Spinal cord (tissue), 10 donors: ENCODE data around the gene CCDC28B. TPM values are rescaled to one million over a fixed set of nuclear protein-coding genes. Genes with fewer than 3 reads are reported as not detected.

ENCODE experiments used
- DNase-seq, 6 donors: peaks; one replicate each; pipeline versions ENCODE4 v3.0.0 to v3.0.0-alpha.2; 2013 to 2015; ENCODE audit warnings: low spot score in 6 of 6, low read depth in 4 of 6
- H3K27ac ChIP-seq: one replicate; pipeline ENCODE4 v1.5.1; 2013; ENCODE audit warnings: low read depth, low read length, control low read depth
- H3K27me3 ChIP-seq: one replicate; pipeline ENCODE4 v1.6.1; 2013; ENCODE audit warnings: low read length; ENCODE audit not compliant: control insufficient read depth, insufficient read depth
- H3K36me3 ChIP-seq: one replicate; pipeline ENCODE4 v1.6.1; 2013; ENCODE audit warnings: low read length; ENCODE audit not compliant: control insufficient read depth, insufficient read depth
- H3K4me1 ChIP-seq: one replicate; pipeline ENCODE4 v1.6.1; 2013; ENCODE audit warnings: low read length; ENCODE audit not compliant: control insufficient read depth, insufficient read depth
- H3K4me3 ChIP-seq: one replicate; pipeline ENCODE4 v1.5.1; 2013; ENCODE audit warnings: low read depth, low read length, control low read depth
- H3K9me3 ChIP-seq: one replicate; pipeline ENCODE4 v1.6.1; 2013; ENCODE audit warnings: low read length; ENCODE audit not compliant: control insufficient read depth, insufficient read depth
- WGBS: methylation state at CpG from one replicate; pipeline ENCODE4 v1.1.5; 2013; ENCODE audit warnings: missing lambda C conversion rate; ENCODE audit not compliant: insufficient coverage; 5-methylcytosine and 5-hydroxymethylcytosine counted together
- polyA plus RNA-seq, 2 donors: library from polyadenylated mRNA; unstranded; fragments of 120-200 nt; gene quantifications; one replicate each; pipeline ENCODE4 v1.2.1, GENCODE V29; 2013; ENCODE audit not compliant: insufficient read length in 2 of 2
- total RNA-seq, 2 donors: library from RNA; depleted of rRNA in 1 of 2; stranded (reverse); fragments of 120-200 nt in 1 of 2; fragments of >200 nt in 1 of 2; gene quantifications; one replicate each; pipeline versions ENCODE4 v1.2.3 to v1.2.4, GENCODE V29; 2013 to 2014
- donor health status: healthy.

Gene CCDC28B
- total and polyA plus RNA-seq, 4 donors = 23.6 to 82.2 (median 67.8) TPM

GRCh38 chr1:32247983-32248889 lies 47.8 kb downstream of the CCDC28B start:
- no peaks in the 10 kb centered on the region for H3K36me3 ChIP-seq
- 5% methylated on average over 22 of the region's 31 CpGs for WGBS
- no peaks in the 10 kb centered on the region for H3K27me3 ChIP-seq
- H3K4me3 ChIP-seq = no peak overlapping the region
- H3K9me3 ChIP-seq = no peaks in the 10 kb centered on the region
- H3K4me1 ChIP-seq = peaks cover 21% of the 10 kb centered on the region
- H3K27ac ChIP-seq = no peak overlapping the region
- DNase-seq = peak in 2 of 6 donors; percentile 36 to 60

- Histone ChIP-seq H3K27ac (peak overlapping the region; percentile 42), H3K36me3 (no peaks in the 10 kb centered on the region), H3K4me1 (peaks cover 21% of the 10 kb centered on the region), H3K4me3 (no peak overlapping the region), H3K9me3 (no peaks in the 10 kb centered on the region), H3K27me3 (no peaks in the 10 kb centered on the region)
- DNase-seq = peak in 1 of 6 donors; percentile 48
- 64% methylated on average over 9 of the region's 9 CpGs for WGBS
These were observed 49.6 kb downstream of the CCDC28B start for GRCh38 chr1:32249831-32250525.

- Histone ChIP-seq H3K36me3 (no peaks in the 10 kb centered on the region), H3K4me3 (no peak within 1 kb of the TSS), H3K9me3 (no peaks in the 10 kb centered on the region), H3K27me3 (no peaks in the 10 kb centered on the region), H3K27ac (peak within 1 kb of the TSS; percentile 42), H3K4me1 (peaks cover 21% of the 10 kb centered on the region)
- no peak for DNase-seq
- 79% methylated on average over 23 of the region's 25 CpGs for WGBS
These were observed 50.7 kb downstream of the CCDC28B start, which contains the start of gene LCK for GRCh38 chr1:32250893-32251716. Gene LCK, plus strand, starts transcription at chr1:32251265. Its CDS starts 23,065 bp downstream, at chr1:32274330.

Other genes starting within 250 kb of the CCDC28B start
- 10 to 100 TPM; 83.9 to 84.7 TPM for gene KHDRBS1, start 186.7 kb upstream of the CCDC28B start, total RNA-seq
- 100 to 1,000 TPM; 153 to 188 TPM for gene KHDRBS1, start 186.7 kb upstream of the CCDC28B start, polyA plus RNA-seq
- gene TMEM39B, start 127.7 kb upstream of the CCDC28B start, total RNA-seq = 1 to 10 TPM; 2.9 to 7.2 TPM
- gene TMEM39B, start 127.7 kb upstream of the CCDC28B start, polyA plus RNA-seq = 10 to 100 TPM; 18.1 to 22.2 TPM
- 10 to 100 TPM; 37.1 to 39.1 TPM for gene KPNA6, start 92.5 kb upstream of the CCDC28B start, total RNA-seq
- 10 to 100 TPM; 29.6 to 30.2 TPM for gene KPNA6, start 92.5 kb upstream of the CCDC28B start, polyA plus RNA-seq
- 10 to 100 TPM; 31.8 to 52.0 TPM for gene TXLNA, start 20.9 kb upstream of the CCDC28B start, total RNA-seq
- 10 to 100 TPM; 29.3 to 34.6 TPM for gene TXLNA, start 20.9 kb upstream of the CCDC28B start, polyA plus RNA-seq
- 1 to 10 TPM; 3.3 to 6.4 TPM for gene IQCC, start 5.1 kb downstream of the CCDC28B start, total RNA-seq
- gene IQCC, start 5.1 kb downstream of the CCDC28B start, polyA plus RNA-seq = 1 to 10 TPM; 6.5 to 8.7 TPM
- gene DCDC2B, start 8.5 kb downstream of the CCDC28B start, total RNA-seq = under 1 TPM in 1 of 2 donors, not detected in 1; 0.28 TPM
- 1 to 10 TPM in 1 of 2 donors, under 1 TPM in 1; 0.82 to 2.6 TPM for gene DCDC2B, start 8.5 kb downstream of the CCDC28B start, polyA plus RNA-seq
- 10 to 100 TPM; 15.3 to 27.4 TPM for gene TMEM234, start 21.8 kb downstream of the CCDC28B start, total RNA-seq
- gene TMEM234, start 21.8 kb downstream of the CCDC28B start, polyA plus RNA-seq = 10 to 100 TPM; 20.2 to 25.8 TPM
- 100 to 1,000 TPM in 1 of 2 donors, 10 to 100 TPM in 1; 94.9 to 185 TPM for gene EIF3I, start 21.8 kb downstream of the CCDC28B start, total RNA-seq
- gene EIF3I, start 21.8 kb downstream of the CCDC28B start, polyA plus RNA-seq = 100 to 1,000 TPM; 162 to 171 TPM
- 1 to 10 TPM in 1 of 2 donors, under 1 TPM in 1; 0.69 to 1.5 TPM for gene FAM167B, start 46.6 kb downstream of the CCDC28B start, total RNA-seq
- gene FAM167B, start 46.6 kb downstream of the CCDC28B start, polyA plus RNA-seq = 1 to 10 TPM; 2.7 to 3.1 TPM
- under 1 TPM; 0.22 to 0.50 TPM for gene LCK, start 50.7 kb downstream of the CCDC28B start, total RNA-seq
- under 1 TPM; 0.27 to 0.41 TPM for gene LCK, start 50.7 kb downstream of the CCDC28B start, polyA plus RNA-seq
- 10 to 100 TPM; 37.2 to 68.2 TPM for gene HDAC1, start 91.5 kb downstream of the CCDC28B start, total RNA-seq
- gene HDAC1, start 91.5 kb downstream of the CCDC28B start, polyA plus RNA-seq = 10 to 100 TPM; 66.3 to 79.3 TPM
- 100 to 1,000 TPM; 159 to 231 TPM for gene MARCKSL1, start 135.6 kb downstream of the CCDC28B start, total RNA-seq
- 1,000 to 10,000 TPM; 1,221 to 1,348 TPM for gene MARCKSL1, start 135.6 kb downstream of the CCDC28B start, polyA plus RNA-seq
- 1 to 10 TPM; 1.1 to 5.8 TPM for gene FAM229A, start 161.9 kb downstream of the CCDC28B start, total RNA-seq
- 10 to 100 TPM; 13.9 to 15.5 TPM for gene FAM229A, start 161.9 kb downstream of the CCDC28B start, polyA plus RNA-seq
- 1 to 10 TPM in 1 of 2 donors, under 1 TPM in 1; 0.59 to 2.4 TPM for gene TSSK3, start 161.9 kb downstream of the CCDC28B start, total RNA-seq
- gene TSSK3, start 161.9 kb downstream of the CCDC28B start, polyA plus RNA-seq = 1 to 10 TPM; 2.3 to 4.4 TPM
- gene BSDC1, start 193.8 kb downstream of the CCDC28B start, total RNA-seq = 10 to 100 TPM; 61.4 to 73.8 TPM
- 10 to 100 TPM; 78.8 to 85.1 TPM for gene BSDC1, start 193.8 kb downstream of the CCDC28B start, polyA plus RNA-seq